BE2C (cell line): ENCODE measurements around the gene PDE3A.
"Not testable (repeated sequence)": the region's sequence is repeated elsewhere in the genome, so short reads cannot be mapped to it uniquely, and the experiment has no call there.

Experiments used
- DNase-seq: peaks from one replicate; pipeline ENCODE4 v3.0.0-alpha.2; 2020
- H3K27me3 ChIP-seq: fragments of 250-450 bp; sonication (Bioruptor Pico); 2 replicates; pipeline ENCODE4 v1.5.1; 2020; ENCODE audit warnings: mild to moderate bottlenecking
- H3K36me3 ChIP-seq: fragments of 250-450 bp; sonication (Bioruptor Pico); 2 replicates; pipeline ENCODE4 v1.5.1; 2020; ENCODE audit warnings: mild to moderate bottlenecking
- H3K4me1 ChIP-seq: fragments of 250-450 bp; sonication (Bioruptor Pico); 2 replicates; pipeline ENCODE4 v1.5.1; 2020
- H3K4me3 ChIP-seq: 2 replicates; pipeline ENCODE4 v1.5.1; 2011; ENCODE audit warnings: low read depth, low read length
- H3K9me3 ChIP-seq: fragments of 250-450 bp; sonication (Bioruptor Pico); 2 replicates; pipeline ENCODE4 v1.5.1; 2020
- CTCF ChIP-seq: IDR thresholded peaks from 2 replicates; pipeline ENCODE4 v1.5.1; 2012; ENCODE audit warnings: mild to moderate bottlenecking, low read depth, low read length

The PDE3A gene

GRCh38 chr12:20601668-20602280, 233.4 kb downstream of the PDE3A start:
- Histone ChIP-seq H3K36me3 (no peaks in the 10 kb centered on the region), H3K4me3 (no peak overlapping the region), H3K9me3 (no peaks in the 10 kb centered on the region), H3K27me3 (no peaks in the 10 kb centered on the region), H3K4me1 (peaks cover 3% of the 10 kb centered on the region; the same call in 1 of the 2 replicates)
- TF ChIP-seq CTCF = peak; percentile 54
- DNase-seq = no peak

GRCh38 chr12:20602641-20603391, 234.5 kb downstream of the PDE3A start:
- no peaks in the 10 kb centered on the region for H3K9me3 ChIP-seq
- H3K4me1 ChIP-seq = peaks cover 3% of the 10 kb centered on the region; the same call in 1 of the 2 replicates
- no peak for DNase-seq
- TF ChIP-seq CTCF = no peak
- no peak overlapping the region for H3K4me3 ChIP-seq
- H3K27me3 ChIP-seq = no peaks in the 10 kb centered on the region
- H3K36me3 ChIP-seq = no peaks in the 10 kb centered on the region

- no peak for TF ChIP-seq CTCF
- no peak for DNase-seq
- H3K36me3 ChIP-seq = no peaks in the 10 kb centered on the region
- no peaks in the 10 kb centered on the region for H3K9me3 ChIP-seq
- no peak overlapping the region for H3K4me3 ChIP-seq
- H3K4me1 ChIP-seq = peaks cover 3% of the 10 kb centered on the region; the same call in 1 of the 2 replicates
- H3K27me3 ChIP-seq = no peaks in the 10 kb centered on the region
Observed at GRCh38 chr12:20604408-20605067, 236.2 kb downstream of the PDE3A start.

GRCh38 chr12:20615020-20615419, 246.7 kb downstream of the PDE3A start:
- H3K4me1 ChIP-seq, H3K9me3 ChIP-seq, H3K4me3 ChIP-seq: not testable (repeated sequence)

GRCh38 chr12:20616093-20616492, 247.8 kb downstream of the PDE3A start:
- Histone ChIP-seq H3K27me3 (no peaks in the 10 kb centered on the region), H3K36me3 (no peaks in the 10 kb centered on the region), H3K4me1 (peaks cover 2% of the 10 kb centered on the region; the same call in 1 of the 2 replicates), H3K4me3 (no peak overlapping the region), H3K9me3 (no peaks in the 10 kb centered on the region)
- TF ChIP-seq CTCF = no peak
- DNase-seq = no peak

More at GRCh38 chr12:20615020-20615419, 246.7 kb downstream of the PDE3A start:
- H3K27me3 ChIP-seq, DNase-seq, H3K36me3 ChIP-seq: not testable (repeated sequence)

- Histone ChIP-seq H3K4me3 (no peak overlapping the region), H3K9me3 (no peaks in the 10 kb centered on the region), H3K36me3 (no peaks in the 10 kb centered on the region), H3K4me1 (peaks cover 2% of the 10 kb centered on the region; the same call in 1 of the 2 replicates), H3K27me3 (no peaks in the 10 kb centered on the region)
- no peak for DNase-seq
- TF ChIP-seq CTCF = no peak
Observed at GRCh38 chr12:20620261-20620660, 251.9 kb downstream of the PDE3A start.
